Neuronal stem cell (in vitro differentiated cells): Measurements from ENCODE around the gene NEIL1.
"Not testable (repeated sequence)": the region's sequence is repeated elsewhere in the genome, so short reads cannot be mapped to it uniquely, and the experiment has no call there.

Source experiments
- DNase-seq: peaks from one replicate; pipeline ENCODE4 v3.0.0-alpha.2; 2013; ENCODE audit warnings: low spot score
- H2AFZ ChIP-seq: one replicate; pipeline ENCODE4 v1.6.1; 2013; ENCODE audit warnings: mild to moderate bottlenecking, low read length, inconsistent platforms
- H2AK5ac ChIP-seq: 2 replicates; pipeline ENCODE4 v1.6.1; 2013; ENCODE audit warnings: low read depth, mild to moderate bottlenecking, inconsistent platforms, low read length, moderate library complexity, mixed read lengths
- H2BK120ac ChIP-seq: 2 replicates; pipeline ENCODE4 v1.6.1; 2013; ENCODE audit warnings: low read depth, mild to moderate bottlenecking, inconsistent platforms, low read length, moderate library complexity, mixed read lengths
- H2BK12ac ChIP-seq: one replicate; pipeline ENCODE4 v1.6.1; 2013; ENCODE audit warnings: low read length, inconsistent platforms
- H2BK15ac ChIP-seq: 2 replicates; pipeline ENCODE4 v1.6.1; 2013; ENCODE audit warnings: mild to moderate bottlenecking, low read length, inconsistent platforms, mixed read lengths
- H2BK5ac ChIP-seq: one replicate; pipeline ENCODE4 v1.6.1; 2013; ENCODE audit warnings: inconsistent platforms, mild to moderate bottlenecking, low read length, moderate library complexity
- H3K14ac ChIP-seq: one replicate; pipeline ENCODE4 v1.6.1; 2013; ENCODE audit warnings: low read length, inconsistent platforms
- H3K18ac ChIP-seq: 2 replicates; pipeline ENCODE4 v1.6.1; 2013; ENCODE audit warnings: low read length, inconsistent platforms
- H3K23ac ChIP-seq: 2 replicates; pipeline ENCODE4 v1.6.1; 2013; ENCODE audit warnings: low read depth, mild to moderate bottlenecking, mixed read lengths, low read length, inconsistent platforms; ENCODE audit not compliant: poor library complexity
- H3K27ac ChIP-seq: replicated peaks from 3 replicates; pipeline ENCODE4 v1.5.1; 2013; ENCODE audit warnings: low read length, inconsistent platforms
- H3K27me3 ChIP-seq, 3 experiments: 2 replicates each; pipeline ENCODE4 v1.6.1; 2013; ENCODE audit warnings: low read length in 3 of 3, mild to moderate bottlenecking in 2 of 3, inconsistent platforms in 1 of 3, low read depth in 1 of 3, mixed read lengths in 1 of 3, moderate library complexity in 1 of 3; ENCODE audit not compliant: control insufficient read depth in 3 of 3, insufficient read depth in 3 of 3
- H3K36me3 ChIP-seq, 2 donors: replicated peaks in 1 of 2; 2 replicates each; pipeline ENCODE4 v1.6.1; 2013; ENCODE audit warnings: low read length in 2 of 2; ENCODE audit not compliant: control insufficient read depth in 2 of 2, insufficient read depth in 2 of 2
- H3K4ac ChIP-seq: 2 replicates; pipeline ENCODE4 v1.6.1; 2013; ENCODE audit warnings: inconsistent platforms, mild to moderate bottlenecking, low read length, moderate library complexity
- H3K4me1 ChIP-seq, 2 donors: 1 replicate in 1 of 2; 2 replicates in 1 of 2; pipeline ENCODE4 v1.6.1; 2013; ENCODE audit warnings: low read length in 2 of 2, low read depth in 1 of 2; ENCODE audit not compliant: control insufficient read depth in 2 of 2, insufficient read depth in 1 of 2
- H3K4me2 ChIP-seq: one replicate; pipeline ENCODE4 v1.6.1; 2013; ENCODE audit warnings: mild to moderate bottlenecking, low read length, inconsistent platforms; ENCODE audit not compliant: insufficient read depth, poor library complexity, severe bottlenecking
- H3K4me3 ChIP-seq, 2 donors: 2 replicates each; pipeline ENCODE4 v1.5.1; 2013; ENCODE audit warnings: low read length in 2 of 2, mild to moderate bottlenecking in 2 of 2, inconsistent platforms in 1 of 2, moderate library complexity in 1 of 2
- H3K79me1 ChIP-seq: one replicate; pipeline ENCODE4 v1.6.1; 2013; ENCODE audit warnings: low read depth, mild to moderate bottlenecking, inconsistent platforms, low read length, moderate library complexity
- H3K9ac ChIP-seq: one replicate; pipeline ENCODE4 v1.6.1; 2013; ENCODE audit warnings: mild to moderate bottlenecking, low read depth, low read length, inconsistent platforms; ENCODE audit not compliant: poor library complexity
- H3K9me3 ChIP-seq, 2 donors: replicated peaks in 1 of 2; 2 replicates each; pipeline versions ENCODE3 to v1.6.1; 2013; ENCODE audit warnings: low read length in 2 of 2, mild to moderate bottlenecking in 2 of 2, inconsistent platforms in 1 of 2, low read depth in 1 of 2, mixed read lengths in 1 of 2, moderate library complexity in 1 of 2; ENCODE audit not compliant: control insufficient read depth in 2 of 2, insufficient read depth in 1 of 2
- H4K8ac ChIP-seq: one replicate; pipeline ENCODE4 v1.6.1; 2013; ENCODE audit warnings: low read depth, mild to moderate bottlenecking, inconsistent platforms, low read length, moderate library complexity
- H4K91ac ChIP-seq: one replicate; pipeline ENCODE4 v1.6.1; 2013; ENCODE audit warnings: low read length, low read depth, mild to moderate bottlenecking, inconsistent platforms; ENCODE audit not compliant: poor library complexity
- WGBS, 2 donors: extraction: QIAGEN DNeasy Blood & Tissue Kit; methylation state at CpG; one replicate each; pipeline ENCODE4 v1.1.7; 2013; ENCODE audit warnings: missing lambda C conversion rate in 2 of 2, mixed read lengths in 1 of 2; ENCODE audit not compliant: insufficient read length in 2 of 2, insufficient replicate concordance in 1 of 2; ENCODE audit errors: extremely low coverage in 2 of 2; 5-methylcytosine and 5-hydroxymethylcytosine counted together

The NEIL1 gene

DNA sequence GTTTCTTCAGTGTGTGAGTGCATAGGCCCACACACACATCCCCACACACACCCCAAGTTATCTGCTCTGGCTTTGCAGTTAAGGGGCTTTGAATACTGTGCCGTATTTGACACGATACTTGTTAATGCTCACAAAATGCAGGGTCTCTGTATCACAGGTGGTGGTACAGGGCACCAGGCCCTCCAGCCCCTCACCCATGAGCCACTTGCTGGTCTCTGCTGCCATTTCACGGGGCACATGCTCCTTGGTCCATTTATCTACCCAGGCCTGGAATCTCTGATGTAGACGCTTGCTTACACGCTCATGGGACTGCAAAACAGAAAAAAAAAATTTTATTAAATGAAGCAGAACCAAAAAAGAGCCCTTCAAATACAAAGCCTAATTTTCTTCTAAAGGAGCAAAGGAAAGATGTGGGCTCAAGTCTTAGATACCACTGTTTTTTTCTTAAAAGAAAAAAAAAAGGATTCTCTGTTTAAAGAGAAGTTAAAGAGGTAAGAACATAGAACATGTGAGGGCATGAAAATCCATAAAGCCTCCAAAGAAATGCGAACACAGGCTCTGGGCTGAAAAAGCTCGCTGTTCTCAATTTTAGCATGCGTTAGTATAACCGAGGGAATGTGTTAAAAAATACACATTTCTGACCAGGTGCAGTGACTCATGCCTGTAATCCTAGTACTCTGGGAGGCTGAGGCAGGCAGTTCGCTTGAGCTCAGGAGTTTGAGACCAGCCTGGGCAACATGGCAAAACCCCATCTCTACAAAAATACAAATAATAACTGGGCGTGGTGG is 25.3 kb downstream of the NEIL1 start:
- no peak for DNase-seq
- Histone ChIP-seq H2BK12ac (no peak overlapping the region), H3K9me3 (no peaks in the 10 kb centered on the region), H3K4ac (no peak overlapping the region), H3K4me1 (peaks cover 7 to 8% of the 10 kb centered on the region in 2 donors), H3K36me3 (peaks cover 31 to 86% of the 10 kb centered on the region in 2 donors), H2BK5ac (no peak overlapping the region), H3K4me2 (no peak overlapping the region), H4K91ac (no peak overlapping the region), H2AFZ (no peak overlapping the region), H3K27ac (no peak overlapping the region), H2BK15ac (no peak overlapping the region), H3K18ac (no peak overlapping the region), H3K14ac (no peak overlapping the region), H3K9ac (no peak overlapping the region), H2BK120ac (no peak overlapping the region), H3K27me3 (no peaks in the 10 kb centered on the region), H3K4me3 (no peak overlapping the region), H4K8ac (no peak overlapping the region), H3K23ac (no peak overlapping the region), H2AK5ac (no peak overlapping the region), H3K79me1 (peaks cover 2% of the 10 kb centered on the region)
- WGBS, 2 donors = no CpG with 5 or more reads among the region's 11 CpGs

- H3K23ac ChIP-seq = no peak overlapping the region
- no peaks in the 10 kb centered on the region for H3K27me3 ChIP-seq
- no peaks in the 10 kb centered on the region for H3K4me1 ChIP-seq
- H2BK5ac ChIP-seq = no peak overlapping the region
- no peak for DNase-seq
- H3K36me3 ChIP-seq = peaks cover 23 to 97% of the 10 kb centered on the region in 2 donors
- no peak overlapping the region for H3K4ac ChIP-seq
- no CpG with 5 or more reads among the region's 4 CpGs for WGBS, 2 donors
- H3K14ac ChIP-seq = no peak overlapping the region
- H3K27ac ChIP-seq = no peak overlapping the region
- H2BK15ac ChIP-seq = no peak overlapping the region
- no peak overlapping the region for H4K91ac ChIP-seq
- H4K8ac ChIP-seq = no peak overlapping the region
- no peak overlapping the region for H3K4me2 ChIP-seq
- no peak overlapping the region for H2AFZ ChIP-seq
- H2BK120ac ChIP-seq = no peak overlapping the region
- H3K4me3 ChIP-seq = no peak overlapping the region
- H3K79me1 ChIP-seq = no peaks in the 10 kb centered on the region
- H2BK12ac ChIP-seq = no peak overlapping the region
- H3K9ac ChIP-seq = no peak overlapping the region
- no peaks in the 10 kb centered on the region for H3K9me3 ChIP-seq
- no peak overlapping the region for H2AK5ac ChIP-seq
- no peak overlapping the region for H3K18ac ChIP-seq
Observed at GRCh38 chr15:75380773-75381172, 33.9 kb downstream of the NEIL1 start.

GRCh38 chr15:75383986-75384385 is 37.1 kb downstream of the NEIL1 start:
- H3K4ac ChIP-seq, H2AK5ac ChIP-seq, H4K91ac ChIP-seq, H2BK5ac ChIP-seq, H2BK12ac ChIP-seq, H3K9me3 ChIP-seq, H3K9ac ChIP-seq, H3K4me2 ChIP-seq, H3K18ac ChIP-seq, H3K14ac ChIP-seq, H3K23ac ChIP-seq, H3K4me3 ChIP-seq, H2BK15ac ChIP-seq, H3K27ac ChIP-seq, H3K79me1 ChIP-seq, H3K27me3 ChIP-seq, H3K4me1 ChIP-seq, H2BK120ac ChIP-seq, DNase-seq, H4K8ac ChIP-seq, H2AFZ ChIP-seq: not testable (repeated sequence)
- H3K36me3 ChIP-seq = peaks cover 41 to 99% of the 10 kb centered on the region in 2 donors
- no CpG with 5 or more reads among the region's 5 CpGs for WGBS, 2 donors

GRCh38 chr15:75389791-75390382 is 43.0 kb downstream of the NEIL1 start:
- H2AK5ac ChIP-seq = no peak overlapping the region
- no peak overlapping the region for H3K4me2 ChIP-seq
- no peak overlapping the region for H2BK15ac ChIP-seq
- H3K4me1 ChIP-seq = peaks cover 0 to 2% of the 10 kb centered on the region in 2 donors
- H3K9ac ChIP-seq = no peak overlapping the region
- no peaks in the 10 kb centered on the region for H3K27me3 ChIP-seq
- no peak overlapping the region for H4K8ac ChIP-seq
- H3K23ac ChIP-seq = no peak overlapping the region
- H4K91ac ChIP-seq = no peak overlapping the region
- no peak overlapping the region for H2AFZ ChIP-seq
- peaks cover 49 to 100% of the 10 kb centered on the region in 2 donors for H3K36me3 ChIP-seq
- DNase-seq = no peak
- no peak overlapping the region for H3K18ac ChIP-seq
- H3K9me3 ChIP-seq = no peaks in the 10 kb centered on the region
- H2BK120ac ChIP-seq = no peak overlapping the region
- H2BK5ac ChIP-seq = no peak overlapping the region
- no peak overlapping the region for H3K4me3 ChIP-seq
- H2BK12ac ChIP-seq = no peak overlapping the region
- H3K79me1 ChIP-seq = peaks cover 8% of the 10 kb centered on the region
- H3K27ac ChIP-seq = no peak overlapping the region
- no CpG with 5 or more reads among the region's 1 CpG for WGBS, 2 donors
- no peak overlapping the region for H3K4ac ChIP-seq
- no peak overlapping the region for H3K14ac ChIP-seq
